OCI-LY3 (cell line): ENCODE results near the gene PEX11A.
A peak's percentile ranks its signal among the peaks of the same experiment; 100 is the strongest.

Experiments used
- H2AFZ ChIP-seq: fragments of 200-600, 300-600 bp; shearing (Covaris generic); 2 replicates; pipeline ENCODE4 v1.6.0; 2014; ENCODE audit warnings: antibody characterized with exemption, low read depth, low read length
- H3K27ac ChIP-seq: fragments of 200-600, 300-600 bp; sonication (generic); 2 replicates; pipeline ENCODE4 v1.5.1; 2014; ENCODE audit warnings: mild to moderate bottlenecking, low read length, moderate library complexity, mixed read lengths
- H3K27me3 ChIP-seq: fragments of 200-600, 300-600 bp; sonication (generic); 2 replicates; pipeline ENCODE4 v1.6.1; 2014; ENCODE audit warnings: low read depth, low read length, mixed read lengths
- H3K36me3 ChIP-seq: fragments of 200-600, 300-600 bp; sonication (generic); replicated peaks from 2 replicates; pipeline ENCODE3; 2014; ENCODE audit warnings: low read depth, low read length, mixed read lengths
- H3K4me1 ChIP-seq: fragments of 300-600, 200-600 bp; sonication (generic); 2 replicates; pipeline ENCODE4 v1.6.1; 2014; ENCODE audit warnings: low read length, mixed read lengths
- H3K4me2 ChIP-seq: fragments of 200-600, 300-600 bp; sonication (generic); 2 replicates; pipeline ENCODE4 v1.6.1; 2014; ENCODE audit warnings: low read length, mixed read lengths
- H3K4me3 ChIP-seq: fragments of 300-600, 200-600 bp; sonication (generic); 2 replicates; pipeline ENCODE4 v1.5.1; 2014; ENCODE audit warnings: antibody characterized with exemption, mild to moderate bottlenecking, low read length, moderate library complexity
- H3K79me2 ChIP-seq: fragments of 300-600, 200-600 bp; shearing (Covaris generic); 2 replicates; pipeline ENCODE4 v1.6.1; 2014; ENCODE audit warnings: mild to moderate bottlenecking, low read length, mixed read lengths
- H3K9ac ChIP-seq: fragments of 300-600, 200-600 bp; shearing (Covaris generic); 2 replicates; pipeline ENCODE4 v1.6.0; 2014; ENCODE audit warnings: mild to moderate bottlenecking, low read length, moderate library complexity
- H3K9me3 ChIP-seq: fragments of 200-600, 300-600 bp; shearing (Covaris generic); 2 replicates; pipeline ENCODE4 v1.6.1; 2014; ENCODE audit warnings: low read length, mixed read lengths; ENCODE audit not compliant: insufficient read depth
- H4K20me1 ChIP-seq: fragments of 200-600, 300-600 bp; sonication (generic); 2 replicates; pipeline ENCODE4 v1.6.1; 2016; ENCODE audit warnings: low read length, mixed read lengths; ENCODE audit not compliant: insufficient read depth
- CTCF ChIP-seq: fragments of 200-600, 300-600 bp; sonication (generic); IDR thresholded peaks from 2 replicates; pipeline ENCODE4 v1.5.1; 2014; ENCODE audit warnings: antibody characterized with exemption, low read length, low read depth
- EZH2phosphoT487 ChIP-seq: fragments of 200-600 bp; shearing (Covaris generic); IDR thresholded peaks from 2 replicates; pipeline ENCODE4 v1.6.1; 2018; ENCODE audit warnings: antibody characterized with exemption, mixed run types, low read depth

Gene PEX11A

GRCh38 chr15:89666184-89666857, 24.2 kb downstream of the PEX11A start:
- no peaks in the 10 kb centered on the region for H3K79me2 ChIP-seq
- H3K27me3 ChIP-seq = peaks cover 9% of the 10 kb centered on the region
- peaks cover 11% of the 10 kb centered on the region; the same call in 1 of the 2 replicates for H3K4me1 ChIP-seq
- peak overlapping the region; percentile 44; the same call in 1 of the 2 replicates for H3K9ac ChIP-seq
- TF ChIP-seq CTCF (no peak), EZH2phosphoT487 (no peak)
- H3K36me3 ChIP-seq = no peaks in the 10 kb centered on the region
- no peaks in the 10 kb centered on the region for H3K9me3 ChIP-seq
- peak overlapping the region; percentile 69 for H3K4me2 ChIP-seq
- H3K27ac ChIP-seq = no peak overlapping the region
- no peaks in the 10 kb centered on the region for H4K20me1 ChIP-seq
- H3K4me3 ChIP-seq = peak overlapping the region; percentile 77
- peak overlapping the region; percentile 34; the same call in 1 of the 2 replicates for H2AFZ ChIP-seq

- Histone ChIP-seq H3K79me2 (no peaks in the 10 kb centered on the region), H3K27me3 (peaks cover 13% of the 10 kb centered on the region), H3K4me1 (peaks cover 11% of the 10 kb centered on the region; the same call in 1 of the 2 replicates), H3K4me3 (peak overlapping the region; percentile 77), H3K4me2 (peak overlapping the region; percentile 69), H3K36me3 (no peaks in the 10 kb centered on the region), H3K27ac (no peak overlapping the region), H3K9ac (peak overlapping the region; percentile 44), H4K20me1 (no peaks in the 10 kb centered on the region), H2AFZ (peak overlapping the region; percentile 44), H3K9me3 (no peaks in the 10 kb centered on the region)
- no peak for TF ChIP-seq EZH2phosphoT487
- no peak for TF ChIP-seq CTCF
Measured at GRCh38 chr15:89665449-89666181, 24.9 kb downstream of the PEX11A start.

GRCh38 chr15:89664441-89665350, 25.9 kb downstream of the PEX11A start:
- H3K9me3 ChIP-seq = no peaks in the 10 kb centered on the region
- H3K36me3 ChIP-seq = no peaks in the 10 kb centered on the region
- H3K27ac ChIP-seq = no peak overlapping the region
- peak overlapping the region; percentile 44; the same call in 1 of the 2 replicates for H3K9ac ChIP-seq
- 0 out of 2 replicates have a peak overlapping the region, but pooled peaks have one; percentile 8 for H2AFZ ChIP-seq
- peak overlapping the region; percentile 77 for H3K4me3 ChIP-seq
- H3K27me3 ChIP-seq = peaks cover 20% of the 10 kb centered on the region
- TF ChIP-seq EZH2phosphoT487 (no peak), CTCF (no peak)
- H3K4me1 ChIP-seq = peaks cover 12% of the 10 kb centered on the region
- H3K4me2 ChIP-seq = peak overlapping the region; percentile 69
- no peaks in the 10 kb centered on the region for H4K20me1 ChIP-seq
- H3K79me2 ChIP-seq = no peaks in the 10 kb centered on the region
